Adrenal gland (tissue), 12 donors: ENCODE results near the gene ZNF672. TPM values are rescaled to one million over a fixed set of nuclear protein-coding genes. Genes with fewer than 3 reads are reported as not detected.
"Not testable (repeated sequence)": the region's sequence is repeated elsewhere in the genome, so short reads cannot be mapped to it uniquely, and the experiment has no call there.

Source experiments
- DNase-seq, 7 donors: peaks; one replicate each; pipeline ENCODE4 v3.0.0-alpha.2; 2019 to 2020
- H3K27ac ChIP-seq, 5 donors: fragments of 200-600 bp; sonication (generic) in 4 of 5; 1 replicate in 3 of 5; 2 replicates in 2 of 5; pipeline versions ENCODE4 v1.5.1 to v1.8.0; 2016 to 2020; ENCODE audit warnings: mild to moderate bottlenecking in 1 of 5
- H3K27me3 ChIP-seq: fragments of 200-600 bp; 2 replicates; pipeline ENCODE4 v1.8.0; 2021
- H3K36me3 ChIP-seq, 2 donors: fragments of 200-600 bp; replicated peaks in 1 of 2; 1 replicate in 1 of 2; 2 replicates in 1 of 2; pipeline versions ENCODE4 v1.5.1 to v1.8.0; 2018 to 2022
- H3K4me1 ChIP-seq, 2 donors: fragments of 200-600 bp; replicated peaks in 1 of 2; 1 replicate in 1 of 2; 2 replicates in 1 of 2; pipeline versions ENCODE4 v1.5.1 to v1.8.0; 2018 to 2021
- H3K4me3 ChIP-seq, 4 donors: fragments of 200-600 bp; sonication (generic) in 3 of 4; one replicate each; pipeline ENCODE4 v1.5.1; 2016 to 2018
- H3K9me3 ChIP-seq, 3 donors: fragments of 200-600 bp; sonication (generic) in 1 of 3; replicated peaks in 1 of 3; 1 replicate in 2 of 3; 2 replicates in 1 of 3; pipeline versions ENCODE4 v1.5.1 to v1.8.0; 2016 to 2021
- CTCF ChIP-seq, 6 experiments: fragments of 450-650 bp in 4 of 6; fragments of 200-600 bp in 2 of 6; sonication (generic) in 1 of 6; IDR thresholded peaks; 1 replicate in 5 of 6; 2 replicates in 1 of 6; pipeline versions ENCODE4 v1.5.1 to v1.8.0; 2016 to 2021; ENCODE audit warnings: antibody characterized with exemption in 6 of 6, mild to moderate bottlenecking in 2 of 6, moderate library complexity in 1 of 6
- POLR2A ChIP-seq, 2 donors: fragments of 450-650 bp; IDR thresholded peaks; one replicate each; pipeline ENCODE4 v1.6.1; 2017; ENCODE audit warnings: antibody characterized with exemption in 2 of 2, mild to moderate bottlenecking in 2 of 2, moderate library complexity in 1 of 2
- WGBS, 4 donors: extraction: QIAGEN DNeasy Blood & Tissue Kit in 2 of 4; methylation state at CpG; one replicate each; pipeline versions ENCODE4 v1.1.5 to v1.1.7; 2013 to 2017; 5-methylcytosine and 5-hydroxymethylcytosine counted together
- intact Hi-C, 2 donors: fragments of 100-400 bp; cut with DNase I; formaldehyde crosslinking; loops; one replicate each; pipeline versions ENCODE4 v1.14.1 to v1.15.0; 2022 to 2023
- polyA plus RNA-seq, 3 donors: library from polyadenylated mRNA; stranded (reverse); fragments of 200-250 nt in 2 of 3; fragments of 350-450 nt in 1 of 3; fragmentation: Illumina TruSeq in 1 of 3; extraction: RNeasy Lipid Tissue Mini Kit (QIAGEN cat#74804) in 1 of 3; gene quantifications; one replicate each; pipeline ENCODE4 v1.2.3, GENCODE V29; 2013 to 2014
- total RNA-seq, 9 donors: library from RNA; depleted of rRNA in 4 of 9; stranded (reverse); fragments of >200 nt in 4 of 9; fragments of 120-200 nt in 1 of 9; fragmentation: NEBNext Ultra II Directional in 1 of 9; extraction: Animal tissue kit (Norgen Biotek cat#: 25700) in 1 of 9; gene quantifications; one replicate each; pipeline versions ENCODE4 v1.1.0 to v1.2.4, GENCODE V29; 2013 to 2023
- donor health status: healthy with polysubstance abuse.
- donor health status: Bipolar disorder and iron deficiency.
- donor health status: DM: yes; HTN: yes; CAD: no.
- donor health status: DM: no; HTN: no; CAD: no.
- donor health status: DM: no; HTN: no; CAD: no.
- donor health status: DM: yes; HTN: yes; CAD: no.

Gene ZNF672
- total and polyA plus RNA-seq, 12 donors: 9.5 to 47.5 (median 29.3) TPM

- Histone ChIP-seq H3K4me1 (no peaks in the 10 kb centered on the region), H3K4me3 (no peak overlapping the region), H3K9me3 (peaks cover 0 to 4% (median 0%) of the 10 kb centered on the region in 3 donors), H3K27ac (no peak overlapping the region), H3K27me3 (no peaks in the 10 kb centered on the region), H3K36me3 (no peaks in the 10 kb centered on the region)
- 54 to 68% (median 62%) methylated on average over 3 of the region's 3 CpGs for WGBS, 4 donors
- intact Hi-C loops: no loop called here
- TF ChIP-seq POLR2A (IDR thresholded peaks at IDR 0.05): no peak
- TF ChIP-seq CTCF (IDR thresholded peaks at IDR 0.05): no peak
- no peak for DNase-seq
Measured at GRCh38 chr1:248800459-248800858, 37.6 kb upstream of the ZNF672 start.

- TF ChIP-seq CTCF (IDR thresholded peaks at IDR 0.05): no peak
- TF ChIP-seq POLR2A (IDR thresholded peaks at IDR 0.05): no peak
- WGBS, 4 donors: 74 to 85% (median 79%) methylated on average over 6 of the region's 6 CpGs
- intact Hi-C loops: no loop called here
- Histone ChIP-seq H3K27ac (no peak overlapping the region), H3K4me1 (no peaks in the 10 kb centered on the region), H3K9me3 (peaks cover 0 to 4% (median 0%) of the 10 kb centered on the region in 3 donors), H3K36me3 (no peaks in the 10 kb centered on the region), H3K4me3 (no peak overlapping the region), H3K27me3 (no peaks in the 10 kb centered on the region)
- peak in 1 of 7 donors; percentile 30 for DNase-seq
Measured at GRCh38 chr1:248802454-248802853, 35.6 kb upstream of the ZNF672 start.

- H3K36me3 ChIP-seq, H3K4me1 ChIP-seq, intact Hi-C loops, H3K4me3 ChIP-seq, DNase-seq, H3K9me3 ChIP-seq, H3K27ac ChIP-seq, H3K27me3 ChIP-seq: not testable (repeated sequence)
- 78 to 82% (median 81%) methylated on average over 15 of the region's 15 CpGs for whole genome bisulfite sequencing, 4 donors
Measured at GRCh38 chr1:248803501-248803900, 34.5 kb upstream of the ZNF672 start.

GRCh38 chr1:248804771-248805681, 33.0 kb upstream of the ZNF672 start:
- WGBS, 4 donors: 50 to 66% (median 58%) methylated on average over 10 of the region's 10 CpGs
- no peaks in the 10 kb centered on the region for H3K36me3 ChIP-seq
- no peaks in the 10 kb centered on the region for H3K9me3 ChIP-seq
- DNase-seq: peak in 1 of 7 donors; percentile 54
- no peaks in the 10 kb centered on the region for H3K27me3 ChIP-seq
- intact Hi-C loops: loop anchor here (5.0 kb wide), 1 partner anchor 183 kb away; no protein-coding TSS in a partner anchor
- H3K27ac ChIP-seq: peak overlapping the region in 1 of 5 donors; percentile 41
- H3K4me3 ChIP-seq: no peak overlapping the region
- H3K4me1 ChIP-seq: no peaks in the 10 kb centered on the region
- no peak for TF ChIP-seq CTCF (IDR thresholded peaks at IDR 0.05)
- no peak for TF ChIP-seq POLR2A (IDR thresholded peaks at IDR 0.05)
